ENCODE measurements around the gene DHFR.
A peak's percentile ranks its signal among the peaks of the same experiment; 100 is the strongest.

Gene DHFR

GRCh38 chr5:80654391-80655230 lies at the start of gene DHFR, which contains the start of gene MSH3:
Gene DHFR, minus strand, starts transcription at chr5:80654983. Its CDS starts 494 bp downstream, at chr5:80654489.
Gene MSH3, plus strand, starts transcription at chr5:80654652. Its CDS starts 76 bp downstream, at chr5:80654728.
- peak within 1 kb of the TSS; percentile 69 for H3K4me3 ChIP-seq (ENCODE audit: low read length)
- TF ChIP-seq, protein P1, sequence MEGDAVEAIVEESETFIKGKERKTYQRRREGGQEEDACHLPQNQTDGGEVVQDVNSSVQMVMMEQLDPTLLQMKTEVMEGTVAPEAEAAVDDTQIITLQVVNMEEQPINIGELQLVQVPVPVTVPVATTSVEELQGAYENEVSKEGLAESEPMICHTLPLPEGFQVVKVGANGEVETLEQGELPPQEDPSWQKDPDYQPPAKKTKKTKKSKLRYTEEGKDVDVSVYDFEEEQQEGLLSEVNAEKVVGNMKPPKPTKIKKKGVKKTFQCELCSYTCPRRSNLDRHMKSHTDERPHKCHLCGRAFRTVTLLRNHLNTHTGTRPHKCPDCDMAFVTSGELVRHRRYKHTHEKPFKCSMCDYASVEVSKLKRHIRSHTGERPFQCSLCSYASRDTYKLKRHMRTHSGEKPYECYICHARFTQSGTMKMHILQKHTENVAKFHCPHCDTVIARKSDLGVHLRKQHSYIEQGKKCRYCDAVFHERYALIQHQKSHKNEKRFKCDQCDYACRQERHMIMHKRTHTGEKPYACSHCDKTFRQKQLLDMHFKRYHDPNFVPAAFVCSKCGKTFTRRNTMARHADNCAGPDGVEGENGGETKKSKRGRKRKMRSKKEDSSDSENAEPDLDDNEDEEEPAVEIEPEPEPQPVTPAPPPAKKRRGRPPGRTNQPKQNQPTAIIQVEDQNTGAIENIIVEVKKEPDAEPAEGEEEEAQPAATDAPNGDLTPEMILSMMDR (conservative IDR thresholded peaks at IDR 0.05; ENCODE audit: low read depth, low read length): no peak
- DNase-seq (ENCODE audit: low read depth): peak; percentile 77

DNA sequence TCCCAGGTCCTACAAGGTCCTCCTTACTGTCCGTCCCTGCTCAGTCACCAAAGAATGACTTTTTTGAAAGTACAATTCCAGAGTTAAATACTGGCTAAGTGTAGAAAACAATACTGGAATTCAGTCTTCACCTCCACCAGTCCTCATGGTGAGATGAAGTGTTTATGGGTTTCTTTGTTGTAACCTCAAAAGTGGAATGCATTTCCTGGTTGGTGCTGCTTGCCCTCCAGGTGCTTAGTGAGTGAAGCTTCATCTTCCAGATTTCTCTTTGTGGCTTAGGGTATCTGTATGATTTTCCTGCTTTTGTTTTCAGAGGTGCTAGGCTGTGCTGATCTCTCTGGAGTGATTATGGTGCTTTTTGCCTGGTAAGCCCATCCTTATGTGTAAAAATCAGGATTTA lies 49.4 kb upstream of the DHFR start:
- no peak for DNase-seq (ENCODE audit: low read depth)
- H3K4me3 ChIP-seq (ENCODE audit: low read length): no peak overlapping the region
- TF ChIP-seq, protein P1 (conservative IDR thresholded peaks at IDR 0.05; ENCODE audit: low read depth, low read length): no peak

GRCh38 chr5:80703747-80704146 lies 49.0 kb upstream of the DHFR start:
- no peak for DNase-seq (ENCODE audit: low read depth)
- TF ChIP-seq, protein P1 (conservative IDR thresholded peaks at IDR 0.05; ENCODE audit: low read depth, low read length): no peak
- H3K4me3 ChIP-seq (ENCODE audit: low read length): no peak overlapping the region

GRCh38 chr5:80703291-80703690 lies 48.5 kb upstream of the DHFR start:
- TF ChIP-seq, protein P1 (conservative IDR thresholded peaks at IDR 0.05; ENCODE audit: low read depth, low read length): no peak
- DNase-seq (ENCODE audit: low read depth): no peak
- no peak overlapping the region for H3K4me3 ChIP-seq (ENCODE audit: low read length)

DNA sequence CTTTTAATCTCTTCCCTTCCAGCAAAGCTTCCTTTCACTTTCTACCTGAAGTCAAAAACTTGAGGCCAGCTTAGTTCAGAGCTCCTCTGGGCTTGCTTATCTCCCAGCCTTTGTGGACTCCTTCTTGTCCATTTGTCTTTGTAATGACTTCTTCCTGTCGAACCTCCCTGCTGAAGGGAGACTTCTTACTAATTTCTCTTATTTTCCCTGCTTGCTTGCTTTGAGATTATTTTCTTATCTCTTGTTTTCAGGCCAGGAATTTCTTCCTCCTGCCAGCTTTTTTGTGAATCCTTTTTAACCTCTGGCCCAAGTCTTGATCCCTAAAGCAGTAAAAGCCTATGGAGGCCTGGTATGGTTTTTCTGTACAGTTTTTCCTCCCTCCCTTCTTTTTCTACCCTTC lies 46.8 kb upstream of the DHFR start:
- DNase-seq (ENCODE audit: low read depth): no peak
- TF ChIP-seq, protein P1 (conservative IDR thresholded peaks at IDR 0.05; ENCODE audit: low read depth, low read length): no peak
- H3K4me3 ChIP-seq (ENCODE audit: low read length): no peak overlapping the region

DNA sequence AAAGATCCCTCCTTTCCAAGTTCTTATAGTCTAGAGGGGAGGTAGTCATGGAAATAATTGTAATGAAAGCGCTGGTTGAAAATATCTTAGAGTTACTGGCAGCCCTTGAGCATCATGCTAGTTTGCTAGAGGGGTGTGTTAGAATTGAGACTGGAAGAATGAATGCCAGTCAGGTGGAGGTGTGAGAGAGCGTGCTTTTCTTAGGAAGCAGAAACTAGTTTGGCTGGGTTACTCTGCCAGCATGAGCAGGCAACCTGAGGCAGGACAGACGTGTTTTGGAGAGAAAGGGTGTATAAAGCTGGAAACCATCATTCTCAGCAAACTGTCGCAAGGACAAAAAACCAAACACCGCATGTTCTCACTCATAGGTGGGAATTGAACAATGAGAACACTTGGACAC lies 43.6 kb upstream of the DHFR start:
- no peak overlapping the region for H3K4me3 ChIP-seq (ENCODE audit: low read length)
- TF ChIP-seq, protein P1 (conservative IDR thresholded peaks at IDR 0.05; ENCODE audit: low read depth, low read length): no peak
- no peak for DNase-seq (ENCODE audit: low read depth)

- no peak for DNase-seq (ENCODE audit: low read depth)
- TF ChIP-seq, protein P1 (conservative IDR thresholded peaks at IDR 0.05; ENCODE audit: low read depth, low read length): no peak
- no peak overlapping the region for H3K4me3 ChIP-seq (ENCODE audit: low read length)
These were observed 42.3 kb upstream of the DHFR start for GRCh38 chr5:80697100-80697499.

All from retinal pigment epithelial cell (primary cell).